ENCODE results near the gene VSIG10L2.

DNA sequence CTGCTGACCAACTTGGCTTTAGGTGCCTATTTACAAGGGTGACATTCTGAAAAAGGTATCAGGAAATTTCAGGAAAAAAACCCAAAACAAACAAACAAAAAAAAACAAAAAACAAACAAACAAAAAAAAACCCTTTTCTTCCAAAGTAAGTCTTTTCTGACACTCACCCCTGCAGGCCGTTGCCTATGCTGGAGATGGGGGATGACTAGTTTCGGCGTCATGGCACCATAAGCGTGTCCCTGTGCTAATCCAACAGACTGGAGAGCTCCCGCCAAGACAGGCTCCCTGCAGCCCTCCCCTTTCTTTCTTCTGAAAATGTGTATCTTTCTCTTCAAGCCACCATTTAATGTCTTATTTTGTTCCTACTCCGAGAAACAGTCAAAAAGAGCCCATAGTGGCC lies 13.7 kb downstream of the VSIG10L2 start:
- TF ChIP-seq ZNF138 (tag by site-specific recombination; IDR thresholded peaks at IDR 0.05; ENCODE audit: borderline replicate concordance) (no peak), PRDM1 (tag by site-specific recombination; IDR thresholded peaks at IDR 0.05) (no peak)
- TF ChIP-seq, protein P1, sequence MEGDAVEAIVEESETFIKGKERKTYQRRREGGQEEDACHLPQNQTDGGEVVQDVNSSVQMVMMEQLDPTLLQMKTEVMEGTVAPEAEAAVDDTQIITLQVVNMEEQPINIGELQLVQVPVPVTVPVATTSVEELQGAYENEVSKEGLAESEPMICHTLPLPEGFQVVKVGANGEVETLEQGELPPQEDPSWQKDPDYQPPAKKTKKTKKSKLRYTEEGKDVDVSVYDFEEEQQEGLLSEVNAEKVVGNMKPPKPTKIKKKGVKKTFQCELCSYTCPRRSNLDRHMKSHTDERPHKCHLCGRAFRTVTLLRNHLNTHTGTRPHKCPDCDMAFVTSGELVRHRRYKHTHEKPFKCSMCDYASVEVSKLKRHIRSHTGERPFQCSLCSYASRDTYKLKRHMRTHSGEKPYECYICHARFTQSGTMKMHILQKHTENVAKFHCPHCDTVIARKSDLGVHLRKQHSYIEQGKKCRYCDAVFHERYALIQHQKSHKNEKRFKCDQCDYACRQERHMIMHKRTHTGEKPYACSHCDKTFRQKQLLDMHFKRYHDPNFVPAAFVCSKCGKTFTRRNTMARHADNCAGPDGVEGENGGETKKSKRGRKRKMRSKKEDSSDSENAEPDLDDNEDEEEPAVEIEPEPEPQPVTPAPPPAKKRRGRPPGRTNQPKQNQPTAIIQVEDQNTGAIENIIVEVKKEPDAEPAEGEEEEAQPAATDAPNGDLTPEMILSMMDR (tag by site-specific recombination; IDR thresholded peaks at IDR 0.05) = no peak
